ENCODE data around the gene SLC12A5. TPM values are rescaled to one million over a fixed set of nuclear protein-coding genes. Genes with fewer than 3 reads are reported as not detected.

Gene SLC12A5
- total RNA-seq, 1 experiment from 2014 or later, result 3.8 TPM

- Histone ChIP-seq H3K4me1 (no peaks in the 10 kb centered on the region), H3K9me3 (replicated peaks) (peaks cover 10% of the 10 kb centered on the region), H3K27me3 (peaks cover 17% of the 10 kb centered on the region; the same call in 1 of the 2 replicates), H3K4me3 (no peak overlapping the region), H3K36me3 (no peaks in the 10 kb centered on the region), H3K27ac (no peak overlapping the region)
- no peak for DNase-seq
These were observed 73.9 kb downstream of the SLC12A5 start for GRCh38 chr20:46102940-46103339.

- Histone ChIP-seq H3K4me1 (no peaks in the 10 kb centered on the region), H3K4me3 (no peak overlapping the region), H3K36me3 (no peaks in the 10 kb centered on the region), H3K9me3 (replicated peaks) (peaks cover 10% of the 10 kb centered on the region), H3K27me3 (peaks cover 20% of the 10 kb centered on the region; the same call in 1 of the 2 replicates), H3K27ac (no peak overlapping the region)
- no peak for DNase-seq
These were observed 75.2 kb downstream of the SLC12A5 start for GRCh38 chr20:46104262-46104661.

GRCh38 chr20:46107061-46107460 lies 78.0 kb downstream of the SLC12A5 start:
- Histone ChIP-seq H3K9me3 (replicated peaks) (peaks cover 7% of the 10 kb centered on the region), H3K4me3 (no peak overlapping the region)
- no peak for DNase-seq

DNA sequence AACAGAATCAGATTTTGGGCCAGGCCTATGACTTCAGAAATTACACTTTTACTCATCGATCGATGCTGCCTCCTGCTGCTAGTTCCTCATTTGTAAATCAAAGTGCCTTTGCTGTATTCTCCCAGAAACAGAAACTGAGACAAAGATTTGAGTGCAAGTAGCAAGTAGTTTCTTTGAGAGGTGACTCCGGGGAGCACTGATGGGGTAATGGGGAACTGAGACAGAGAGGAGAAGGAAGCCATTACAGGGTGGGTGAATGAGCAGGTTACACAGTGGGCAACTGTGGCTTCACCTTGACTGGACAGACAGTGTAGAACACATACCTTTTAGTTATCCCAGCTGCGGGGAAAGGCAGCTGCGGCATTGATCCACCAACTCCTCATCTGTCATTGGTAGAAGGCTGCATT lies 79.4 kb downstream of the SLC12A5 start:
- Histone ChIP-seq H3K4me3 (no peak overlapping the region), H3K27me3 (peaks cover 21% of the 10 kb centered on the region), H3K27ac (no peak overlapping the region), H3K9me3 (replicated peaks) (no peaks in the 10 kb centered on the region; the same call in 1 of the 2 replicates), H3K36me3 (no peaks in the 10 kb centered on the region), H3K4me1 (no peaks in the 10 kb centered on the region)
- no peak for DNase-seq

More at GRCh38 chr20:46107061-46107460, 78.0 kb downstream of the SLC12A5 start:
- Histone ChIP-seq H3K27ac (no peak overlapping the region), H3K36me3 (no peaks in the 10 kb centered on the region), H3K27me3 (peaks cover 20% of the 10 kb centered on the region), H3K4me1 (no peaks in the 10 kb centered on the region)

GRCh38 chr20:46108976-46109375 lies 80.0 kb downstream of the SLC12A5 start:
- Histone ChIP-seq H3K4me1 (no peaks in the 10 kb centered on the region), H3K4me3 (no peak overlapping the region), H3K27me3 (peaks cover 17% of the 10 kb centered on the region), H3K36me3 (no peaks in the 10 kb centered on the region), H3K9me3 (replicated peaks) (no peaks in the 10 kb centered on the region; the same call in 1 of the 2 replicates), H3K27ac (no peak overlapping the region)
- no peak for DNase-seq

Other genes starting within 250 kb of the SLC12A5 start
- gene WFDC3, start 237.3 kb upstream of the SLC12A5 start, total RNA-seq (2014; rRNA removed; shearing (Covaris generic)), result 0.12 and 0.73 TPM in 2 replicates
- 54.8 and 59.1 TPM in 2 replicates for gene DNTTIP1, start 237.3 kb upstream of the SLC12A5 start, total RNA-seq (2014; rRNA removed; shearing (Covaris generic))
- 612 and 615 TPM in 2 replicates for gene UBE2C, start 216.6 kb upstream of the SLC12A5 start, total RNA-seq (2014; rRNA removed; shearing (Covaris generic))
- gene TNNC2, start 201.9 kb upstream of the SLC12A5 start, total RNA-seq (2014; rRNA removed; shearing (Covaris generic)), result 0.73 and 0.75 TPM in 2 replicates
- 17.1 and 18.3 TPM in 2 replicates for gene SNX21, start 195.4 kb upstream of the SLC12A5 start, total RNA-seq (2014; rRNA removed; shearing (Covaris generic))
- gene ACOT8, start 171.8 kb upstream of the SLC12A5 start, total RNA-seq (2014; rRNA removed; shearing (Covaris generic)), result 31.0 and 41.0 TPM in 2 replicates
- 6.2 TPM in 2 replicates for gene ZSWIM3, start 171.6 kb upstream of the SLC12A5 start, total RNA-seq (2014; rRNA removed; shearing (Covaris generic))
- 20.5 and 23.2 TPM in 2 replicates for gene ZSWIM1, start 148.0 kb upstream of the SLC12A5 start, total RNA-seq (2014; rRNA removed; shearing (Covaris generic))
- gene SPATA25, start 141.6 kb upstream of the SLC12A5 start, total RNA-seq (2014; rRNA removed; shearing (Covaris generic)), result 2.1 and 2.8 TPM in 2 replicates
- 3.9 and 6.7 TPM in 2 replicates for gene NEURL2, start 138.0 kb upstream of the SLC12A5 start, total RNA-seq (2014; rRNA removed; shearing (Covaris generic))
- 85.2 and 91.4 TPM in 2 replicates for gene CTSA, start 137.9 kb upstream of the SLC12A5 start, total RNA-seq (2014; rRNA removed; shearing (Covaris generic))
- gene PLTP, start 117.1 kb upstream of the SLC12A5 start, total RNA-seq (2014; rRNA removed; shearing (Covaris generic)), result 14.5 and 15.6 TPM in 2 replicates
- 20.6 and 21.7 TPM in 2 replicates for gene PCIF1, start 94.5 kb upstream of the SLC12A5 start, total RNA-seq (2014; rRNA removed; shearing (Covaris generic))
- gene ZNF335, start 57.0 kb upstream of the SLC12A5 start, total RNA-seq (2014; rRNA removed; shearing (Covaris generic)), result 12.5 and 14.2 TPM in 2 replicates
- 0.06 TPM in 1 of 2 replicates, not detected in the other for gene MMP9, start 20.3 kb upstream of the SLC12A5 start, total RNA-seq (2014; rRNA removed; shearing (Covaris generic))
- 49.5 and 50.5 TPM in 2 replicates for gene NCOA5, start 60.7 kb downstream of the SLC12A5 start, total RNA-seq (2014; rRNA removed; shearing (Covaris generic))
- 0.10 and 0.12 TPM in 2 replicates for gene CD40, start 89.1 kb downstream of the SLC12A5 start, total RNA-seq (2014; rRNA removed; shearing (Covaris generic))

Data from SJCRH30 (cell line).